Breast epithelium (tissue), 4 donors: ENCODE results near the gene RRP8. TPM values are rescaled to one million over a fixed set of nuclear protein-coding genes. Genes with fewer than 3 reads are reported as not detected.

Source experiments
- DNase-seq, 2 donors: peaks; one replicate each; pipeline ENCODE4 v3.0.0-alpha.2; 2019; ENCODE audit warnings: low spot score in 2 of 2
- H3K27ac ChIP-seq, 2 donors: fragments of 200-600 bp; sonication (generic) in 1 of 2; one replicate each; pipeline ENCODE4 v1.5.1; 2016 to 2019; ENCODE audit warnings: mild to moderate bottlenecking in 1 of 2
- H3K27me3 ChIP-seq, 2 donors: fragments of 200-600 bp; sonication (generic) in 1 of 2; one replicate each; pipeline versions ENCODE4 v1.5.1 to v1.6.0; 2017 to 2019; ENCODE audit warnings: control low read depth in 1 of 2, mild to moderate bottlenecking in 1 of 2
- H3K36me3 ChIP-seq: fragments of 200-600 bp; one replicate; pipeline ENCODE4 v1.5.1; 2019
- H3K4me1 ChIP-seq, 2 donors: fragments of 200-600 bp; sonication (generic); one replicate each; pipeline ENCODE4 v1.5.1; 2016 to 2019; ENCODE audit warnings: control low read depth in 1 of 2
- H3K4me3 ChIP-seq, 3 donors: fragments of 200-600 bp; sonication (generic); 1 replicate in 2 of 3; 2 replicates in 1 of 3; pipeline ENCODE4 v1.5.1; 2016 to 2019; ENCODE audit warnings: mild to moderate bottlenecking in 3 of 3, moderate library complexity in 2 of 3
- H3K9me3 ChIP-seq, 2 donors: fragments of 200-600 bp; sonication (generic) in 1 of 2; one replicate each; pipeline ENCODE4 v1.5.1; 2016 to 2019; ENCODE audit warnings: control low read depth in 1 of 2
- CTCF ChIP-seq, 3 donors: fragments of 450-650 bp; IDR thresholded peaks; one replicate each; pipeline ENCODE4 v1.5.1; 2016 to 2017; ENCODE audit warnings: antibody characterized with exemption in 3 of 3, mild to moderate bottlenecking in 3 of 3, moderate library complexity in 3 of 3
- POLR2A ChIP-seq: fragments of 450-650 bp; IDR thresholded peaks from one replicate; pipeline ENCODE4 v1.6.1; 2016; ENCODE audit warnings: antibody characterized with exemption, mild to moderate bottlenecking, moderate library complexity
- POLR2AphosphoS5 ChIP-seq, 3 donors: sonication (generic); formaldehyde crosslinking; IDR thresholded peaks; one replicate each; pipeline ENCODE4 v1.6.1; 2017; ENCODE audit warnings: antibody characterized with exemption in 3 of 3
- intact Hi-C: fragments of 100-400 bp; cut with DNase I; formaldehyde crosslinking; loops from one replicate; pipeline ENCODE4 v1.15.1; 2023; ENCODE audit warnings: low total_unique reads
- total RNA-seq, 3 donors: library from RNA; depleted of rRNA; stranded (reverse); fragments of >200 nt; gene quantifications; one replicate each; pipeline ENCODE4 v1.1.0, GENCODE V29; 2016

RRP8 gene
- total RNA-seq, 3 donors from 2014 or later, result 8.8 to 22.2 (median 20.3) TPM

DNA sequence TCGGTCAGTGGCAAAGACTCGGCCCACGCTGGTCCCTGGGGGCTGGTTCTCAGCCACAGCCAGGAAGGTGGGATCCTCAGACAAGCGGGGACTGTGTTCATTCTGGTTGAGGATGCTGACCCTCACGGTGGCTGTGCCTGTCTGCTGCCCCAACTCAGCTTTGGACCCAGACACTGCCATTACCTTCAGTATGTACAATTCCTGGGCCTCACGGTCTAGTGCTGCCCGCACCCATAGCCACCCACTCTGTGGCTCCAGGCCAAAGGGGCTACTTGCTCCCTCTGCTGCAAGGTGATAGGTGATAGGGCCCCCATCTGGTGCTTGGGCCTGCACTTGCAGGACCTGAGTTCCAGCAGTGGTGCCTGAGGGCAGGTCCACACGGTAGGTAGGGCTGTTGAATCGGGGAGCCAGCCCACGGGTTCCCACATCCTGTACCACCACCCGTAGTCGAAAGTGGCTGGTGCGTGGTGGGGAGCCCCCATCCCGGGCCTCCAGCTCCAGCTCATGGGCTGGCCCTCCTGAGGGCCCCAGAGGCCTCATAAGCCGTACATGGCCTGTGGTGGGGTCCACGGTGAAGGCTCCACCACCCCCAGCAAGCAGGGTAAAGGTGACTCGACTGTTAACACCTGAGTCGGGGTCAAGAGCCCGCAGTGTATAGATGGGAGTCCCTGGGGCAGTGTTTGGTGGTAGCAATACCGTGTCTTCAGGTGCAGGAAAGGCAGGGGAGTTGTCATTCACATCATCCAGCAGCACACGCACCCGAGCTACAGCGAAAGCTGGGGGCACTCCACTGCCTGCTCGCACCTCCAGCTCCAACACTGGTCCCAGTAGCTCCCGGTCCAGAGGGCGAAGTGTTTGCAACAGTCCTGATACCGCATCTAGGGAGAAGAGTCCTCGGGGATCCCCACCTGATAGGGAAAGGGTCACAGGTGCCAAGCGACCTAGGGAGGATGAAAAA is 29.0 kb upstream of the RRP8 start:
- H3K36me3 ChIP-seq, result no peaks in the 10 kb centered on the region
- H3K4me3 ChIP-seq, result no peak overlapping the region
- no peak for DNase-seq
- H3K27ac ChIP-seq, result no peak overlapping the region
- TF ChIP-seq POLR2A (no peak), POLR2AphosphoS5 (IDR thresholded peaks at IDR 0.05) (no peak), CTCF (IDR thresholded peaks at IDR 0.05) (no peak)
- no peaks in the 10 kb centered on the region for H3K9me3 ChIP-seq
- no peaks in the 10 kb centered on the region for H3K27me3 ChIP-seq
- intact Hi-C loops, result no loop called here
- peaks cover 0 to 4% of the 10 kb centered on the region in 2 donors for H3K4me1 ChIP-seq

DNA sequence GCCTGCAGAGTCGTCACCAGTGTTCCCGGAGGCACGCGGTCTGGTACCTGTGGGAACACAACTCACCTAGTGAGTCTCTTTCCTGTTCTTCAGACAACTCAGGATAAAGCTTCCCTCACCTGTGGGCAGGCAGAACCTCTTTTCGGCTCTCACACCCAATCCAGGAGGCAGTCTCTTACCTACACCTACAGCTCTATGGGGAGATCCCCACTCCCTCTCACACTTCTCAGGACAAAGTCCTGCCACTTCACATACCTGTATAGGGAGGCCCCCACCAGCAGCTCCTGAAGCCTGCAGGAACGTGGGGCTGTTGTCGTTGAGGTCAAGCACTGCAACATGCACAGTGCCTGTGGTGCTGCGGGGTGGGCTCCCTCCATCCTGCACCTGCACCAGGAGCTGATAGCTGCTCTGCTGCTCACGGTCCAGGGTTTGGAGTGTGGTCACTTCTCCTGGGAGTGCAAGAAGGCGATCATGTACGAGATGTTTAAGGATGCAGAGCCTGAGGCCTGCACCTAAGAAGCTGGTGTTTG is 28.0 kb upstream of the RRP8 start:
- no peaks in the 10 kb centered on the region for H3K36me3 ChIP-seq
- intact Hi-C loops, result no loop called here
- no peaks in the 10 kb centered on the region for H3K4me1 ChIP-seq
- H3K27me3 ChIP-seq, result no peaks in the 10 kb centered on the region
- no peak overlapping the region for H3K27ac ChIP-seq
- H3K9me3 ChIP-seq, result no peaks in the 10 kb centered on the region
- no peak for DNase-seq
- no peak for TF ChIP-seq POLR2A
- TF ChIP-seq CTCF (IDR thresholded peaks at IDR 0.05), result no peak
- TF ChIP-seq POLR2AphosphoS5 (IDR thresholded peaks at IDR 0.05), result no peak
- no peak overlapping the region for H3K4me3 ChIP-seq

DNA sequence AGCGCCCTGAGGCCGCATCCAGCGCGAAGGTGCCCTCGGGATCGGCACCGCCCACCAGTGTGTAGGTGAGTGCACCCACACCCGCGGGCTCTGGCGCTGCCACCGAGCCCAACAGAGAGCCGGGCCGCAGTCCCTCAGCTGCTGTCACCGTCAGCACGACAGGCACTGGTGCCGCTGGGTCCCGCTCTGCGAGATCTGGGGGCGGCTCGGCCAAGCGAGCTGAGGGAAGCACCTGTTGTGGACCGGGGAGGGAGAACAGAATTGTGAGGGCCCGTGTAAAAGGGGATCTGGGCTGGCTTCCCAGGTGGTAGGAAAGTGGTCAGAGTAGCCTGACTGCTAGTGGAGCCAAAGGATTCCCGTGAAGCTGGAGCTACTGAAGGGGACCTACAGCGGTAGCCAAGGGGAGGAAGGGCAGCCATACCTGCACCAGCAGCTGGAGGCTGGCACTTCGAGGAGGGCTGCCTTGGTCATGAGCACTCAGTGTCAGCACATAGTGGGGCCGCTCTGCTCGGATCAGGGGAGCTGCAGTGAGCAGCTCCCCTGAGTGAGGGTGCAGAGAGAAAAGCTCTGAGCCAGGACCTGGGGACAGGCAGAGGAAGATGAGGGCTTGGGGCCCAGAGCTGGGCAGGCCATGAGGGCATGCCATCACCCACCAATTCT is 27.3 kb upstream of the RRP8 start:
- H3K9me3 ChIP-seq, result no peaks in the 10 kb centered on the region
- H3K36me3 ChIP-seq, result no peaks in the 10 kb centered on the region
- DNase-seq, result no peak
- H3K27ac ChIP-seq, result no peak overlapping the region
- intact Hi-C loops, result no loop called here
- H3K27me3 ChIP-seq, result no peaks in the 10 kb centered on the region
- H3K4me3 ChIP-seq, result peak overlapping the region in 2 of 3 donors; percentile 41 to 59
- no peaks in the 10 kb centered on the region for H3K4me1 ChIP-seq
- TF ChIP-seq POLR2A (no peak), CTCF (IDR thresholded peaks at IDR 0.05) (no peak), POLR2AphosphoS5 (IDR thresholded peaks at IDR 0.05) (no peak)

GRCh38 chr11:6629892-6630631 is 26.6 kb upstream of the RRP8 start:
- DNase-seq, result no peak
- TF ChIP-seq POLR2AphosphoS5 (IDR thresholded peaks at IDR 0.05), result no peak
- no peak for TF ChIP-seq CTCF (IDR thresholded peaks at IDR 0.05)
- no peak for TF ChIP-seq POLR2A
- Histone ChIP-seq H3K27me3 (no peaks in the 10 kb centered on the region), H3K4me1 (no peaks in the 10 kb centered on the region), H3K9me3 (no peaks in the 10 kb centered on the region), H3K27ac (no peak overlapping the region), H3K36me3 (no peaks in the 10 kb centered on the region), H3K4me3 (peak overlapping the region in 2 of 3 donors; percentile 41 to 59)
- intact Hi-C loops, result no loop called here
